Measurements from ENCODE around the gene ST6GALNAC3.

The ST6GALNAC3 gene

GRCh38 chr1:76669131-76669530 is 594.6 kb downstream of the ST6GALNAC3 start:
- DNase-seq, result no peak

- no peak for DNase-seq
Measured at GRCh38 chr1:76669624-76670315, 595.2 kb downstream of the ST6GALNAC3 start.

- no peak for DNase-seq
Measured at GRCh38 chr1:76674689-76675210, 600.2 kb downstream of the ST6GALNAC3 start.

GRCh38 chr1:76677416-76678405 is 603.2 kb downstream of the ST6GALNAC3 start:
- DNase-seq, result no peak

GRCh38 chr1:76679534-76680152 is 605.1 kb downstream of the ST6GALNAC3 start:
- DNase-seq, result no peak

GRCh38 chr1:76680651-76681050 is 606.1 kb downstream of the ST6GALNAC3 start:
- DNase-seq, result no peak

GRCh38 chr1:76682138-76682537 is 607.6 kb downstream of the ST6GALNAC3 start:
- DNase-seq, result no peak

Data from T1000 (cell line).